Endothelial cell of umbilical vein (primary cell): ENCODE data around the gene GAB2. TPM values are rescaled to one million over a fixed set of nuclear protein-coding genes. Genes with fewer than 3 reads are reported as not detected.

ENCODE experiments used
- BruUV-seq: library from RNA; stranded (reverse); fragments of 400-500 nt; replicated peaks from 2 replicates; lab custom pipeline; 2021; lab: Mats Ljungman, UMichigan
- CTCF ChIA-PET: fragments of 300-600, 350-600 bp; sonication (Branson Sonifier 250); formaldehyde crosslinking; loops from one replicate; lab custom pipeline; 2021; ENCODE audit warnings: antibody characterized with exemption, inconsistent platforms; lab: Charles Lee
- POLR2A ChIA-PET: fragments of 300-600, 350-600 bp; sonication (Branson Sonifier 250); formaldehyde crosslinking; loops from one replicate; lab custom pipeline; 2021; ENCODE audit warnings: antibody characterized with exemption, inconsistent platforms; lab: Charles Lee
- DNase-seq: peaks from one replicate; pipeline ENCODE4 v3.0.0-alpha.2; 2011; ENCODE audit warnings: low read depth, low spot score
- FAIRE-seq: peaks from 2 replicates; lab custom pipeline; 2011; peaks lifted over from hg19 to GRCh38; lab: Jason Lieb, UNC
- H2AFZ ChIP-seq: 2 replicates; pipeline ENCODE4 v1.6.0; 2012; ENCODE audit warnings: low read depth, low read length, control low read depth, inconsistent platforms
- H3K27ac ChIP-seq: 2 replicates; pipeline ENCODE4 v1.5.1; 2011; ENCODE audit warnings: low read depth, mild to moderate bottlenecking, control low read depth, low read length, moderate library complexity; ENCODE audit not compliant: insufficient read depth
- H3K27me3 ChIP-seq, 2 experiments: 2 replicates each; pipeline versions ENCODE4 v1.6.0 to v1.6.1; 2011; ENCODE audit warnings: low read length in 2 of 2, mixed read lengths in 1 of 2; ENCODE audit not compliant: control insufficient read depth in 2 of 2, insufficient read depth in 2 of 2
- H3K36me3 ChIP-seq, 2 experiments: 2 replicates in 1 of 2; 3 replicates in 1 of 2; pipeline ENCODE4 v1.5.1; 2011; ENCODE audit warnings: low read length in 2 of 2, mild to moderate bottlenecking in 1 of 2, moderate library complexity in 1 of 2; ENCODE audit not compliant: control insufficient read depth in 2 of 2, insufficient read depth in 2 of 2; ENCODE audit errors: extremely low read depth in 1 of 2
- H3K4me1 ChIP-seq: 3 replicates; pipeline ENCODE4 v1.5.1; 2011; ENCODE audit warnings: mild to moderate bottlenecking, low read length; ENCODE audit not compliant: control insufficient read depth, insufficient read depth; ENCODE audit errors: extremely low read depth
- H3K4me2 ChIP-seq: 2 replicates; pipeline ENCODE4 v1.6.1; 2011; ENCODE audit warnings: low read length, control low read depth, mixed read lengths; ENCODE audit not compliant: insufficient read depth
- H3K4me3 ChIP-seq, 3 experiments: fragments of 200-600 bp in 1 of 3; sonication (generic), shearing (Covaris generic) in 1 of 3; replicated peaks in 1 of 3; 2 replicates each; pipeline ENCODE4 v1.5.1; 2011 to 2016; ENCODE audit warnings: control low read depth in 3 of 3, low read length in 3 of 3, mild to moderate bottlenecking in 2 of 3, inconsistent platforms in 1 of 3, low read depth in 1 of 3, moderate library complexity in 1 of 3; ENCODE audit not compliant: insufficient read depth in 1 of 3
- H3K79me2 ChIP-seq: 2 replicates; pipeline ENCODE4 v1.6.0; 2012; ENCODE audit warnings: low read length, inconsistent platforms; ENCODE audit not compliant: control insufficient read depth, insufficient read depth
- H3K9ac ChIP-seq: replicated peaks from 2 replicates; pipeline ENCODE3; 2011; ENCODE audit warnings: low read length, control low read depth; ENCODE audit not compliant: insufficient read depth; ENCODE audit errors: extremely low read depth
- H3K9me1 ChIP-seq: replicated peaks from 3 replicates; pipeline ENCODE4 v1.6.0; 2011; ENCODE audit warnings: mild to moderate bottlenecking, low read length; ENCODE audit not compliant: control insufficient read depth, insufficient read depth; ENCODE audit errors: extremely low read depth
- H3K9me3 ChIP-seq: replicated peaks from 2 replicates; pipeline ENCODE4 v1.5.1; 2012; ENCODE audit warnings: low read length, inconsistent platforms; ENCODE audit not compliant: control insufficient read depth, insufficient read depth
- H4K20me1 ChIP-seq: replicated peaks from 2 replicates; pipeline ENCODE3; 2011; ENCODE audit warnings: mild to moderate bottlenecking, low read length; ENCODE audit not compliant: control insufficient read depth, insufficient read depth; ENCODE audit errors: extremely low read depth
- CTCF ChIP-seq, 2 donors: IDR thresholded peaks; 1 replicate in 1 of 2; 2 replicates in 1 of 2; pipeline ENCODE4 v1.5.1; 2011; ENCODE audit warnings: low read length in 2 of 2, mild to moderate bottlenecking in 2 of 2, moderate library complexity in 2 of 2, control low read depth in 1 of 2, inconsistent platforms in 1 of 2, low read depth in 1 of 2; ENCODE audit not compliant: insufficient read depth in 1 of 2; ENCODE audit errors: extremely low read depth in 1 of 2
- EZH2 ChIP-seq: IDR thresholded peaks from 2 replicates; pipeline ENCODE4 v1.6.1; 2012; ENCODE audit warnings: borderline replicate concordance, low read depth, mild to moderate bottlenecking, moderate library complexity, low read length, inconsistent platforms; ENCODE audit not compliant: severe bottlenecking
- JUN ChIP-seq: IDR thresholded peaks from 2 replicates; pipeline ENCODE4 v1.6.1; 2011; ENCODE audit warnings: borderline replicate concordance, low read depth; ENCODE audit not compliant: insufficient read length, insufficient read depth
- MAX ChIP-seq: IDR thresholded peaks from 2 replicates; pipeline ENCODE4 v1.6.1; 2011; ENCODE audit not compliant: insufficient read depth, insufficient read length
- dilution Hi-C: fragments of 300-500 bp; cut with MboI; formaldehyde crosslinking; loops from one replicate; pipeline ENCODE4 v1.15.0; 2019; ENCODE audit warnings: low sequenced_read_pairs; ENCODE audit not compliant: extremely low pct_ligation_motif_present
- intact Hi-C: fragments of 100-400 bp; cut with micrococcal nuclease; formaldehyde crosslinking; loops from one replicate; pipeline ENCODE4 v1.10.0; 2022
- polyA plus RNA-seq, 4 experiments: library from polyadenylated mRNA; depleted of rRNA in 3 of 4; stranded (reverse) in 3 of 4; unstranded in 1 of 4; fragments of >200 nt; gene quantifications; 2 replicates each; pipeline versions ENCODE4 v1.2.1 to v1.2.3, GENCODE V29; 2011 to 2012; ENCODE audit warnings: missing spikeins in 1 of 4
- total RNA-seq: library from RNA; stranded (reverse); gene quantifications from 2 replicates; pipeline ENCODE4 v1.2.3, GENCODE V29; 2021

The GAB2 gene
- total and polyA plus RNA-seq, 2 donors (not counting 3 experiments of a cell fraction or from before 2014, with no cell fraction given): 19.6 to 39.6 TPM

GRCh38 chr11:78365381-78365792 lies 52.2 kb downstream of the GAB2 start:
- Histone ChIP-seq H3K9me3 (no peaks in the 10 kb centered on the region), H3K79me2 (peaks cover 56% of the 10 kb centered on the region), H3K9ac (no peak overlapping the region), H3K36me3 (no peaks in the 10 kb centered on the region), H3K27me3 (no peaks in the 10 kb centered on the region), H3K4me3 (no peak overlapping the region), H2AFZ (no peak overlapping the region), H3K9me1 (no peaks in the 10 kb centered on the region), H3K4me2 (no peak overlapping the region), H3K4me1 (peaks cover 12% of the 10 kb centered on the region), H4K20me1 (peaks cover 9% of the 10 kb centered on the region), H3K27ac (no peak overlapping the region)
- POLR2A ChIA-PET: no interaction called here
- CTCF ChIA-PET: interaction anchor here (1.0 kb wide), 1 partner anchor 200 kb away, joined by 4 read pairs; no protein-coding TSS in a partner anchor
- dilution Hi-C loops: no loop called here
- DNase-seq (no peak), FAIRE-seq (no peak)
- BruUV-seq: no TSS peak
- TF ChIP-seq JUN (no peak), EZH2 (no peak), CTCF (IDR thresholded peaks at IDR 0.05; ENCODE audit: extremely low read depth in 1 of 2, insufficient read depth in 1 of 2, low read depth in 1 of 2, low read length in 2 of 2) (no peak), MAX (no peak)
- intact Hi-C loops: no loop called here
